K562 (cell line): ENCODE measurements around the gene BCORL1. TPM values are rescaled to one million over a fixed set of nuclear protein-coding genes. Genes with fewer than 3 reads are reported as not detected.

ENCODE experiments used
- ATAC-seq: fragments of 200-7000 bp; cut with Tn5 transposase; 3 replicates; pipeline ENCODE4 v1.9.1; 2020; ENCODE audit warnings: moderate library complexity
- BruUV-seq: library from RNA; stranded (reverse); fragments of 400-500 nt; replicated peaks from 2 replicates; lab custom pipeline; 2021; lab: Mats Ljungman, UMichigan
- CTCF ChIA-PET: fragments of 300-600 bp; formaldehyde crosslinking; extraction: SDS; loops from one replicate; lab custom pipeline; 2021; ENCODE audit warnings: low intra/inter-chr PET ratio; lab: Yijun Ruan, JAX
- POLR2A ChIA-PET: fragments of 300-600, 350-650 bp; sonication (Branson Sonifier 250); formaldehyde crosslinking; extraction: SDS; loops from one replicate; lab custom pipeline; 2021; ENCODE audit warnings: antibody characterized with exemption, inconsistent platforms; lab: Yijun Ruan, JAX
- DNase-seq, 4 experiments: peaks; one replicate each; pipeline versions ENCODE4 v3.0.0 to v3.0.0-alpha.2; 2011 to 2018; ENCODE audit warnings: low spot score in 3 of 4, mixed read lengths in 3 of 4; ENCODE audit errors: extremely low read depth in 1 of 4
- FAIRE-seq: peaks from 2 replicates; lab custom pipeline; 2011; peaks lifted over from hg19 to GRCh38; lab: Jason Lieb, UNC
- H2AFZ ChIP-seq: 2 replicates; pipeline ENCODE4 v1.6.0; 2011; ENCODE audit warnings: low read depth, low read length, control low read depth, inconsistent platforms
- H3K27ac ChIP-seq: fragments of 200-600 bp; 3 replicates; pipeline ENCODE4 v1.8.0; 2011; ENCODE audit warnings: low read depth, mild to moderate bottlenecking, control low read depth, inconsistent platforms, low read length, moderate library complexity, mixed read lengths; ENCODE audit errors: extremely low read depth
- H3K27me3 ChIP-seq, 2 experiments: fragments of 300-600 bp in 1 of 2; 2 replicates in 1 of 2; 3 replicates in 1 of 2; pipeline versions ENCODE4 v1.6.0 to v1.8.0; 2011; ENCODE audit warnings: inconsistent platforms in 2 of 2, low read length in 2 of 2, mild to moderate bottlenecking in 1 of 2, mixed read lengths in 1 of 2, moderate library complexity in 1 of 2; ENCODE audit not compliant: control insufficient read depth in 2 of 2, insufficient read depth in 2 of 2
- H3K36me3 ChIP-seq: fragments of 300-600 bp; 3 replicates; pipeline ENCODE4 v1.8.0; 2011; ENCODE audit warnings: mild to moderate bottlenecking, low read length, inconsistent platforms; ENCODE audit not compliant: control insufficient read depth, insufficient read depth
- H3K4me1 ChIP-seq, 2 experiments: fragments of 200-600 bp in 1 of 2; replicated peaks in 1 of 2; 2 replicates in 1 of 2; 3 replicates in 1 of 2; pipeline versions ENCODE4 v1.5.1 to v1.8.0; 2011; ENCODE audit warnings: inconsistent platforms in 2 of 2, low read length in 2 of 2, mild to moderate bottlenecking in 1 of 2, mixed read lengths in 1 of 2, moderate library complexity in 1 of 2; ENCODE audit not compliant: control insufficient read depth in 2 of 2, insufficient read depth in 2 of 2
- H3K4me2 ChIP-seq: 2 replicates; pipeline ENCODE4 v1.6.1; 2011; ENCODE audit warnings: low read length, control low read depth, inconsistent platforms, mixed read lengths; ENCODE audit not compliant: insufficient read depth
- H3K4me3 ChIP-seq: fragments of 200-600 bp; sonication (generic), shearing (Covaris generic); 2 replicates; pipeline ENCODE4 v1.5.1; 2016; ENCODE audit warnings: control low read depth, inconsistent platforms
- H3K79me2 ChIP-seq: fragments of 200-600 bp; 3 replicates; pipeline ENCODE4 v1.8.0; 2011; ENCODE audit warnings: low read length, inconsistent platforms; ENCODE audit not compliant: control insufficient read depth, insufficient read depth
- H3K9ac ChIP-seq, 2 experiments: 2 replicates each; pipeline versions ENCODE4 v1.6.0 to v1.6.1; 2011; ENCODE audit warnings: low read depth in 2 of 2, low read length in 2 of 2, control low read depth in 1 of 2, inconsistent platforms in 1 of 2, mild to moderate bottlenecking in 1 of 2, mixed read lengths in 1 of 2; ENCODE audit not compliant: insufficient read depth in 1 of 2
- H3K9me1 ChIP-seq: one replicate; pipeline ENCODE4 v1.6.0; 2011; ENCODE audit warnings: inconsistent platforms, mild to moderate bottlenecking, low read length, moderate library complexity; ENCODE audit not compliant: control insufficient read depth, insufficient read depth
- H3K9me3 ChIP-seq: replicated peaks from 2 replicates; pipeline ENCODE4 v1.5.1; 2011; ENCODE audit warnings: low read depth, low read length, inconsistent platforms; ENCODE audit not compliant: control insufficient read depth, insufficient read depth
- H4K20me1 ChIP-seq: replicated peaks from 2 replicates; pipeline ENCODE4 v1.6.1; 2011; ENCODE audit warnings: low read length, inconsistent platforms, mixed read lengths; ENCODE audit not compliant: control insufficient read depth, insufficient read depth
- ERF ChIP-seq: fragments of 450-650 bp; formaldehyde crosslinking; IDR thresholded peaks from 2 replicates; pipeline ENCODE4 v1.4.0; 2020; ENCODE audit warnings: mild to moderate bottlenecking, mixed read lengths
- ESRRB ChIP-seq: fragments of 250-450 bp; sonication (Bioruptor Pico); IDR thresholded peaks from 2 replicates; pipeline ENCODE4 v1.5.0; 2020; ENCODE audit warnings: mild to moderate bottlenecking, moderate library complexity, borderline replicate concordance
- EZH2 ChIP-seq: IDR thresholded peaks from 2 replicates; pipeline ENCODE4 v1.6.1; 2012; ENCODE audit warnings: low read depth, mild to moderate bottlenecking, inconsistent platforms, low read length, borderline replicate concordance
- FOXO4 ChIP-seq: fragments of 450-650 bp; formaldehyde crosslinking; IDR thresholded peaks from 2 replicates; pipeline ENCODE4 v1.4.0; 2020; ENCODE audit warnings: mild to moderate bottlenecking, moderate library complexity
- HNRNPUL1 ChIP-seq: fragments of 200-400 bp; formaldehyde crosslinking; IDR thresholded peaks from 2 replicates; pipeline ENCODE4 v1.6.1; 2017; ENCODE audit warnings: low read length
- MYC ChIP-seq, 2 experiments: fragments of 250-450 bp in 1 of 2; sonication (Bioruptor Pico) in 1 of 2; IDR thresholded peaks; 2 replicates each; pipeline versions ENCODE4 v1.5.1 to v1.6.1; 2012 to 2021; ENCODE audit warnings: low read depth in 2 of 2, borderline replicate concordance in 1 of 2, improper control_type of control experiment in 1 of 2, low read length in 1 of 2, mild to moderate bottlenecking in 1 of 2, moderate library complexity in 1 of 2
- RUNX1 ChIP-seq: sonication (generic); IDR thresholded peaks from 2 replicates; pipeline ENCODE4 v1.6.1; 2016; ENCODE audit warnings: antibody characterized with exemption, low read depth
- TOE1 ChIP-seq, 2 experiments: fragments of 450-650 bp in 1 of 2; sonication (generic) in 1 of 2; formaldehyde crosslinking in 1 of 2; IDR thresholded peaks; 2 replicates each; pipeline versions ENCODE4 v1.7.1 to v1.8.0; 2016 to 2022; ENCODE audit warnings: borderline replicate concordance in 2 of 2, mild to moderate bottlenecking in 2 of 2, antibody characterized with exemption in 1 of 2, inconsistent platforms in 1 of 2, low read depth in 1 of 2, missing genetic modification reagents in 1 of 2, moderate library complexity in 1 of 2
- UBTF ChIP-seq, 2 experiments: IDR thresholded peaks; 2 replicates each; pipeline ENCODE4 v1.6.1; 2012; ENCODE audit warnings: improper control_type of control experiment in 2 of 2, low read depth in 2 of 2, low read length in 2 of 2, borderline replicate concordance in 1 of 2
- WGBS: fragments of 100-300 bp; shearing (Covaris generic); methylation state at CpG from one replicate; pipeline ENCODE4 v1.1.6; 2016; ENCODE audit warnings: low coverage, mixed read lengths; ENCODE audit not compliant: insufficient coverage; ENCODE audit errors: missing lambda C conversion rate; 5-methylcytosine and 5-hydroxymethylcytosine counted together
- in situ Hi-C: fragments of 300-500 bp; cut with MboI; formaldehyde crosslinking; loops from 4 replicates; pipeline ENCODE4 v1.15.0; 2018; ENCODE audit warnings: inconsistent platforms, mixed read lengths
- intact Hi-C: fragments of 100-400 bp; cut with micrococcal nuclease; formaldehyde crosslinking; loops from 2 replicates; pipeline ENCODE4 v1.14.2; 2022
- polyA plus RNA-seq, 8 experiments: library from polyadenylated mRNA; depleted of rRNA in 4 of 8; stranded (reverse) in 5 of 8; unstranded in 3 of 8; fragments of >200 nt; fragmentation: Nextera tagmentation in 2 of 8; fragmentation: Illumina TruSeq in 1 of 8; extraction: Ambion mirVana in 2 of 8; extraction: Trizol in 1 of 8; gene quantifications; 2 replicates each; pipeline versions ENCODE4 v1.2.1 to v1.2.3, GENCODE V29; 2011 to 2014; ENCODE audit warnings: inconsistent platforms in 1 of 8, missing spikeins in 1 of 8
- total RNA-seq, 7 experiments: library from RNA; depleted of rRNA in 6 of 7; stranded (reverse); fragments of >200 nt in 6 of 7; fragmentation: Illumina TruSeq in 2 of 7; extraction: Trizol in 2 of 7; gene quantifications; 2 replicates each; pipeline versions ENCODE4 v1.2.1 to v1.2.3, GENCODE V29; 2011 to 2021; ENCODE audit warnings: low replicate concordance in 1 of 7

The BCORL1 gene
- total and polyA plus RNA-seq, 9 of the 15 experiments (the other 6 are each of a cell fraction or from before 2014, with no cell fraction given) = 0.48 to 29.6 (median 2.1) TPM

DNA sequence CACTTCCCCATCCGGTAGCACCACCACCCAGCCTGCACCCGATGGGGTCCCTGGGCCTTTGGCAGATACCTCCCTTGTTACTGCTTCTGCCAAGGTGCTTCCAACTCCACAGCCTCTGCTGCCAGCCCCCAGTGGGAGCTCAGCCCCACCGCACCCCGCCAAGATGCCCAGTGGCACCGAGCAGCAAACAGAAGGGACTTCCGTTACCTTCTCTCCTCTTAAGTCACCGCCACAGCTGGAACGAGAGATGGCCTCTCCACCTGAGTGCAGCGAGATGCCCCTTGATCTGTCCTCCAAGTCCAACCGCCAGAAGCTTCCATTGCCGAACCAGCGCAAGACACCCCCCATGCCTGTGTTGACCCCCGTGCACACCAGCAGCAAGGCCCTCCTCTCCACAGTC lies 31.9 kb downstream of the BCORL1 start:
- 99% methylated on average over 9 of the region's 13 CpGs for WGBS
- Histone ChIP-seq H2AFZ (no peak overlapping the region), H3K9me3 (no peaks in the 10 kb centered on the region), H3K9ac (no peak overlapping the region; a peak in 1 of 4 replicates), H3K9me1 (no peaks in the 10 kb centered on the region), H3K4me3 (no peak overlapping the region), H3K4me2 (no peak overlapping the region), H4K20me1 (no peaks in the 10 kb centered on the region; the same call in none of the 2 replicates), H3K27ac (no peak overlapping the region), H3K36me3 (peaks cover 85% of the 10 kb centered on the region; the same call in 2 of the 3 replicates), H3K4me1 (no peaks in the 10 kb centered on the region), H3K79me2 (peaks cover 16% of the 10 kb centered on the region; the same call in 2 of the 3 replicates), H3K27me3 (no peaks in the 10 kb centered on the region)
- in situ Hi-C loops = no loop called here
- CTCF ChIA-PET = no interaction called here
- no peak for TF ChIP-seq HNRNPUL1
- TF ChIP-seq RUNX1 = no peak
- no peak for TF ChIP-seq ESRRB (CRISPR knock-in tag)
- no peak for TF ChIP-seq ERF (CRISPR knock-in tag)
- TF ChIP-seq MYC (IDR thresholded peaks at IDR 0.05; ENCODE audit: low read depth, low read length) = no peak
- TF ChIP-seq MYC (CRISPR knock-in tag; IDR thresholded peaks at IDR 0.05; ENCODE audit: borderline replicate concordance, low read depth) = no peak
- TF ChIP-seq TOE1 (IDR thresholded peaks at IDR 0.05; ENCODE audit: borderline replicate concordance) = no peak
- TF ChIP-seq TOE1 (CRISPR knock-in tag; IDR thresholded peaks at IDR 0.05; ENCODE audit: borderline replicate concordance, low read depth) = no peak
- no peak for TF ChIP-seq UBTF (IDR thresholded peaks at IDR 0.05; ENCODE audit: borderline replicate concordance in 1 of 2, low read depth in 2 of 2, low read length in 2 of 2)
- TF ChIP-seq EZH2 = no peak
- TF ChIP-seq FOXO4 (CRISPR knock-in tag) = no peak
- no peak for DNase-seq
- FAIRE-seq = no peak
- ATAC-seq = no peak
- no TSS peak for BruUV-seq
- intact Hi-C loops = no loop called here
- POLR2A ChIA-PET = interaction anchor here (0.6 kb wide), 2 partner anchors 75 to 169 kb away, joined by 3 read pairs; no protein-coding TSS in a partner anchor
